ENCODE results near the gene SHF.

DNA sequence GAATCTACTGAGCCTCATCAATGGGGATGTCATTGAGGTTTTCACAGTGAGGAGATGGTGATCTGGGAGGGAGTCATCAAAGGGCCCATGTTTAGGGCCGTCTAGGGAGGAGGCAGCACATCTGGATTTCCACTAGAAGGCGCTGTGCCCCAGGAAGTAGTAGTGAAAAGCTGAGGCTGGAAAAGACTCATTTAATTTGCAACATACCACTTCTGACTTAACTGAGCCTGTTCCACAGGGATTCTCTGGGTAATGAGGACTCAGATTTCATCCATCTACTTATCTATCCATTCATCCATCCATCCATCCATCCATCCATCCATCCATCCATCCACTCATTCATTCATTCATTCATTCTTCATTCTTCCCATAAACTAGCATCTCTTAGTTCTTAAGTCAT is 17.4 kb upstream of the SHF start:
- TF ChIP-seq, protein P1, sequence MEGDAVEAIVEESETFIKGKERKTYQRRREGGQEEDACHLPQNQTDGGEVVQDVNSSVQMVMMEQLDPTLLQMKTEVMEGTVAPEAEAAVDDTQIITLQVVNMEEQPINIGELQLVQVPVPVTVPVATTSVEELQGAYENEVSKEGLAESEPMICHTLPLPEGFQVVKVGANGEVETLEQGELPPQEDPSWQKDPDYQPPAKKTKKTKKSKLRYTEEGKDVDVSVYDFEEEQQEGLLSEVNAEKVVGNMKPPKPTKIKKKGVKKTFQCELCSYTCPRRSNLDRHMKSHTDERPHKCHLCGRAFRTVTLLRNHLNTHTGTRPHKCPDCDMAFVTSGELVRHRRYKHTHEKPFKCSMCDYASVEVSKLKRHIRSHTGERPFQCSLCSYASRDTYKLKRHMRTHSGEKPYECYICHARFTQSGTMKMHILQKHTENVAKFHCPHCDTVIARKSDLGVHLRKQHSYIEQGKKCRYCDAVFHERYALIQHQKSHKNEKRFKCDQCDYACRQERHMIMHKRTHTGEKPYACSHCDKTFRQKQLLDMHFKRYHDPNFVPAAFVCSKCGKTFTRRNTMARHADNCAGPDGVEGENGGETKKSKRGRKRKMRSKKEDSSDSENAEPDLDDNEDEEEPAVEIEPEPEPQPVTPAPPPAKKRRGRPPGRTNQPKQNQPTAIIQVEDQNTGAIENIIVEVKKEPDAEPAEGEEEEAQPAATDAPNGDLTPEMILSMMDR (IDR thresholded peaks at IDR 0.05; ENCODE audit: borderline replicate concordance, extremely low read depth, low read length, poor library complexity, severe bottlenecking), result peak; percentile 87
- no peak for TF ChIP-seq EZH2 (IDR thresholded peaks at IDR 0.05; ENCODE audit: borderline replicate concordance, low read depth, low read length, severe bottlenecking)

All from DND-41 (cell line).